ENCODE measurements around the gene ODAD4.

- TF ChIP-seq GATA2 (IDR thresholded peaks at IDR 0.05; ENCODE audit: low read depth, low read length): no peak
- no peak for TF ChIP-seq GATA3 (IDR thresholded peaks at IDR 0.05; ENCODE audit: low read depth, low read length)
Observed at GRCh38 chr17:41989702-41990419, 59.4 kb downstream of the ODAD4 start.

Measured in SH-SY5Y (cell line).